HG02759 (cell line): ENCODE results near the gene CEP128.

Experiments
- ATAC-seq: cut with Tn5 transposase; IDR thresholded peaks from one replicate; pipeline ENCODE4 v1.9.1; 2021; ENCODE audit warnings: mild to moderate bottlenecking, moderate library complexity; ENCODE audit not compliant: unreplicated experiment

CEP128 gene

GRCh38 chr14:80498533-80498932, 443.0 kb downstream of the CEP128 start:
- no peak for ATAC-seq

- ATAC-seq: no peak
Observed at GRCh38 chr14:80496090-80496489, 445.4 kb downstream of the CEP128 start.

DNA sequence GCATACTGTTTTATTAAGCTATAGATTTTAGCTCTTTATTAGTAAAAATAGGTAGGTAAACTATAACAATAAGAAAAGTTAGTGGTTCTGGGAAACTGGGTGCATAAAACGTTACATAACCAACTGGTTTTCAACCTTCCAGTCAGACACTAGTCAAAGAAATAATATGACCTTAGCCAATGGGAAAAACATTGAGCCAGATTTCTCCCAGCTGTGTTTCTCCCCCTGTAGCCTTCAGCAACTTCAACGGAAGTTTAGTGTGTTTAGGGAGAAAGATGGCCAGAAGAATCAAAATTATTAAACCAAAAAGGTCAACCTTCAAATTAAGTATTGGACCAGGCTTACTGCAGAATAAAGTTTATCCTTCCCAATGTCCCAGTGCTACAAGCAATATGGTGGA, 446.8 kb downstream of the CEP128 start:
- ATAC-seq: no peak

DNA sequence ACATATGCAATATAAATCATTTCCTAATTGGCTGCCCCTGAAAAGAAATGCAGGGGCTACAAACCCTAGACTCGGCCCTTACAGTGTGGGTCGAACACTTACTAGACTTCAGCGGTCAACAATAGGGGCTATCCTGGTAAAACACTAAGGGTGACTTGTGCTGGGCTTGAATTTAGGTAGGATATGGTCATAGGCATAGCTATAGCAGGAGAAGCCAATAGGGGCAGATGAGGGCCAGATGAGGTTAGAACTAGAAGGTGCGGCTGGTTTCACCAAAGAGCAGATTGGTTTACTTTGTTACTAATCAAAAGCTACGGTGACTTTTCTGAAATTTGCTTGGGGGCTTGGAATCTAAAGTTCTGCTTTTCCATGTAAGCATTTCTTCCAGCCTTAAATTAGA, 447.9 kb downstream of the CEP128 start:
- no peak for ATAC-seq

GRCh38 chr14:80491650-80492049, 449.9 kb downstream of the CEP128 start:
- no peak for ATAC-seq

- ATAC-seq: peak; percentile 98
Observed at GRCh38 chr14:80491131-80491530, 450.4 kb downstream of the CEP128 start.

DNA sequence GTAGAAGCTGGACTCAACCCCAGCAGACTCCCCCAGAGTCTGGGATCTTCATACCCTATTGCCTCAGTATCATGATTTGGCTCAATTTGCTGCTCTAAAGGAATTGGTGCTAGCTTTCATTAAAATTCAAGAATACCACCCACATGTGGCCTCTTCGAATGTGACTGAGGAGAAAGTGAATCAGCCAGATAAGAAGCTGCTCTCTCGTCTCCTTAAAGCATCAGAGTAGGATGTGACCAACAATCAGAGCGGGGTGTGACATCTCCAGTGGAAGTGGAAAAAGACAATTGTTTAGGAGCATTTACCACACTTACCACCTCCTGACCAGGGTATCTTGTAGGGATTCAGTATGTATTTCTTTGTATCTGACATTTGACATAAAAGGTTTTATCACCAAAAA, 452.0 kb downstream of the CEP128 start:
- ATAC-seq: no peak

DNA sequence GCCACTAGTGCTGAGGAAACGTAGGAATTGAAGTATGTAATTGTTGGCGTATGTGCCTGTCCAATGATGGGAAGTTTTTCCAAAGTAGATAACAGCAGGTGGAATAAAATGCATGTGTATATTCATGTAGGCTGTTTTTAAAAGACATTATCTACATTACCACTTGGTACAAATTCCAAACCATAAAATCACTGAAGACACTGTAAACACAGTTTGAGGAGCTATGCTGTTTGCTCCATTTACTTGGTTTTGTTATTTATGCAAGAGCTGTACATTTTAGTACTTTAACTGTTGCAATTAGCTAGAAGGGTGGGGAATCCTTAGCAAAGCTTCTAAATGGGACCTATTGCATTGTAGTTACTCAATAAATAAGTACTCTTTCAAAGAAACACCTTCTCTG, 455.8 kb downstream of the CEP128 start:
- no peak for ATAC-seq

GRCh38 chr14:80483331-80483730, 458.2 kb downstream of the CEP128 start:
- ATAC-seq: no peak

GRCh38 chr14:80477388-80478160, 464.0 kb downstream of the CEP128 start:
- no peak for ATAC-seq

GRCh38 chr14:80475074-80475473, 466.5 kb downstream of the CEP128 start:
- no peak for ATAC-seq

- no peak for ATAC-seq
Observed at GRCh38 chr14:80468331-80469122, 473.0 kb downstream of the CEP128 start.

GRCh38 chr14:80465546-80466220, 475.9 kb downstream of the CEP128 start:
- no peak for ATAC-seq

- ATAC-seq: no peak
Observed at GRCh38 chr14:80464531-80465149, 476.9 kb downstream of the CEP128 start.

DNA sequence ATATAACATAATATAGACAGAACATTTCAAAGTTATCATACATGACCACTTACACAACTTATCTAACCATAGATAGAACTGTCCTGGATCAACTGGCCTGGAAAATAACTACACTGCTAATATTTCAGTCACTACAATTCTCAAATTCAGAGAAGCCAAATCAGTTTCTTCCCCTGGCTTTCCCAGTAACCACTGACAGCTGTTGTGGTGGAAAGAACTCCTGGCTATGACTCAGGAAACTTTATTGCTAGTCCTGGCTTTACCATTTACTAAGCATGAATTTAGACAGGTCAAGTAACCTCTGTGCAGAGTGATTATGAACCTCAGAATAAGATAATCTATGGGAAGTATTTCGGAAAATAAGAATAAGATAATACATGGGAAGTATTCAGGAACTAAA, 485.3 kb downstream of the CEP128 start:
- no peak for ATAC-seq

DNA sequence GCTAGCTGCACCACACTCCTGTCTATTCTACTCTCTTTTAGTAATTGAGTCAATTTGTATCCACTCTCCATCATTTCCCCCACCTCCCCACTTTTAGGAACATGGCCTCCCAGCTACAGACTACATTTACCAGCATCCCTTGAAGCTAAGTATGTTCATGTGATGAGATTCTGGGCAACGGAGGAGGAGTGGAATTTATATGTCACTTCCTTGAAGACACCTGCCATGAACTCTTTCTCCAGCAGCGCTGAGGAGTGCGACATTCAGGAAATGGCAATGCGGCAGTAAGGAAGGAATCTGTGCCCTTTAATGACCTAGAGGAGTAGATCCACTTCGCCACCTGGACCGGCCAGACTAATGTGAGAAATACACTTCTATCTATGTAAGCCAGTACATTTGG, 486.5 kb downstream of the CEP128 start:
- no peak for ATAC-seq

DNA sequence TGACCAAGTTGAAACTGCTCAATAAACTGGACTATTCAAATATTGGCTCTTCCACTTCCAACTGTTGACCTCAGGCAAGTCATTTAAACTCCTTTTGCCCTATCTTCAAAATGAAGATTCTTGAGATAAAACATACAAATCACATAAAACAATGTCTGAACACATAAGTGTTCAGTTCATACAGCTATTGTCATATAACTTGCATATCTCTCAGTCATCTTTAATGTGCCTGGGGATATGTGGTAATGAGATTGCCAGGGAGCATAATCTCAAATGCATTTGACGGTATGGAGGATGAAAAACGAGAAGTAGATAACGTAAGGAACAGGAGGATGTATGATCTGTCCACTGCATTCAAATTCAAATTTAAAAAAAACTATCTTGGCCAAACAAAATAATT, 493.3 kb downstream of the CEP128 start:
- no peak for ATAC-seq

DNA sequence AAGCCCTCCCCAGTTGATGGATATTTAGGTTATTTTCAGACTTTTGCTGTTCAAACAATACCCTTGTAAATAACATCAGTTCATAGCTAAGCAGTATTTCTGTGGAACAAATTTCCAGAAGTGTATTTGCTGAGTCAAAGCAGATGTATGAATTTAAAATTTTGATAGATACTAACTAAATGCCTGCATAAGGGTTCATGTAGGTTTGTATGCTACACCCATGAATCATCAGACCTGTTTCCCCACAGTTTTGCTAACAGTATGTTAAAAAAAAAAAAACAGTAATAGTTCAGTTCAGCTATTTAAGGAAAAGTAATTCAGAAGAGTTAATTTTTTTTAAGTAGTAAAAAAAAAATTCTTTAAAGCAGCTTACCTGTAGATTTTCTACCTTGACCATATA, 494.1 kb downstream of the CEP128 start:
- no peak for ATAC-seq
